Coronary artery (tissue), 2 donors: ENCODE measurements around the gene BCL2L11.

ENCODE experiments used
- DNase-seq: peaks from one replicate; pipeline ENCODE4 v3.0.0-alpha.2; 2017; ENCODE audit warnings: low spot score
- H3K27ac ChIP-seq, 2 donors: fragments of 200-600 bp; sonication (generic); one replicate each; pipeline ENCODE4 v1.5.1; 2016 to 2019
- H3K4me3 ChIP-seq: fragments of 200-600 bp; sonication (generic); 2 replicates; pipeline ENCODE4 v1.5.1; 2016; ENCODE audit warnings: mild to moderate bottlenecking, moderate library complexity
- TF ChIP-seq, protein P1 (sequence below): fragments of 200-600 bp; sonication (generic); IDR thresholded peaks from one replicate; pipeline ENCODE4 v1.5.1; 2019; ENCODE audit warnings: antibody characterized with exemption

BCL2L11 gene

GRCh38 chr2:111135237-111135909 is 14.7 kb downstream of the BCL2L11 start:
- TF ChIP-seq, protein P1, sequence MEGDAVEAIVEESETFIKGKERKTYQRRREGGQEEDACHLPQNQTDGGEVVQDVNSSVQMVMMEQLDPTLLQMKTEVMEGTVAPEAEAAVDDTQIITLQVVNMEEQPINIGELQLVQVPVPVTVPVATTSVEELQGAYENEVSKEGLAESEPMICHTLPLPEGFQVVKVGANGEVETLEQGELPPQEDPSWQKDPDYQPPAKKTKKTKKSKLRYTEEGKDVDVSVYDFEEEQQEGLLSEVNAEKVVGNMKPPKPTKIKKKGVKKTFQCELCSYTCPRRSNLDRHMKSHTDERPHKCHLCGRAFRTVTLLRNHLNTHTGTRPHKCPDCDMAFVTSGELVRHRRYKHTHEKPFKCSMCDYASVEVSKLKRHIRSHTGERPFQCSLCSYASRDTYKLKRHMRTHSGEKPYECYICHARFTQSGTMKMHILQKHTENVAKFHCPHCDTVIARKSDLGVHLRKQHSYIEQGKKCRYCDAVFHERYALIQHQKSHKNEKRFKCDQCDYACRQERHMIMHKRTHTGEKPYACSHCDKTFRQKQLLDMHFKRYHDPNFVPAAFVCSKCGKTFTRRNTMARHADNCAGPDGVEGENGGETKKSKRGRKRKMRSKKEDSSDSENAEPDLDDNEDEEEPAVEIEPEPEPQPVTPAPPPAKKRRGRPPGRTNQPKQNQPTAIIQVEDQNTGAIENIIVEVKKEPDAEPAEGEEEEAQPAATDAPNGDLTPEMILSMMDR, result no peak
- Histone ChIP-seq H3K27ac (no peak overlapping the region), H3K4me3 (no peak overlapping the region)
- no peak for DNase-seq

DNA sequence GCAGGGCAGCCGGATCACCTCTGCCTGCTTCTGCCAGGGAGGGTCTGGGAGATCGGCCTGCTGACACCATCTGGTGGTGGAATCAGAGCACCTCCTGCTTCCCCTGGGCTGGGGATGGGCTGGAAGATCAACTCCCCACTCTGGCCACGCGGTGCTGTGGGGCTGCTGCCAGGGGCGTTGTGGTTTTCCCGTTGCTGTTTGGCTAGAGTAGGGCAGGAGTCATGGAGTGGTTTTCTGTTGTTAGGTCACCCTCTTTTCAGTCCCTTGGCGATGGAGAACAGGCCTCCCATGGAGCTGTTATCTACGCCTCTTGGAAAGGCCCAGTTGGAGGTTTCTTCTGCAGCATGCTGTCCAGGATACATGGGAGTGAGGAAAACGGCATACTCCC is 15.2 kb downstream of the BCL2L11 start:
- TF ChIP-seq, protein P1, result no peak

DNA sequence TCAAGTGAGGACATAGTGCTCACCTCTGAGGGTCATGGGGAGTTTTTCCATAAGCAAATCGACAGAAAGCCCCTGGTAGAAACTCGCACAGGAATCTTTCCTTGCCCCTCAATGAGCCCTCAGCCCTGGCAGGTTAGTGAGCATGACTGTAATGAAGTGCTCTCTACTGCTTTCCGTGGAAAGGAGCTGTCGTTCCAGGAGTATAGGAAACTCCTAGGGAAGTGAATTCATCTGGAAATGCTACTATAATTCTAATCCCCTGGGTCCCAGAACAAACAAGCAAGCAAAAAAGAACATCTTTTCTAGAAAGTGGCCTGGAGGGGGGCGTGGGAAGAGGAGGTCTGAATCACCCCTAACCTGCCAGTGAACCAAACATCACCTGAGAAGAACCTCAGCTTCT is 18.1 kb downstream of the BCL2L11 start:
- DNase-seq, result no peak
- Histone ChIP-seq H3K27ac (no peak overlapping the region), H3K4me3 (no peak overlapping the region)
- TF ChIP-seq, protein P1, result no peak

More for the DNA sequence above, 15.2 kb downstream of the BCL2L11 start:
- H3K27ac ChIP-seq, result no peak overlapping the region
- no peak overlapping the region for H3K4me3 ChIP-seq
- DNase-seq, result no peak

DNA sequence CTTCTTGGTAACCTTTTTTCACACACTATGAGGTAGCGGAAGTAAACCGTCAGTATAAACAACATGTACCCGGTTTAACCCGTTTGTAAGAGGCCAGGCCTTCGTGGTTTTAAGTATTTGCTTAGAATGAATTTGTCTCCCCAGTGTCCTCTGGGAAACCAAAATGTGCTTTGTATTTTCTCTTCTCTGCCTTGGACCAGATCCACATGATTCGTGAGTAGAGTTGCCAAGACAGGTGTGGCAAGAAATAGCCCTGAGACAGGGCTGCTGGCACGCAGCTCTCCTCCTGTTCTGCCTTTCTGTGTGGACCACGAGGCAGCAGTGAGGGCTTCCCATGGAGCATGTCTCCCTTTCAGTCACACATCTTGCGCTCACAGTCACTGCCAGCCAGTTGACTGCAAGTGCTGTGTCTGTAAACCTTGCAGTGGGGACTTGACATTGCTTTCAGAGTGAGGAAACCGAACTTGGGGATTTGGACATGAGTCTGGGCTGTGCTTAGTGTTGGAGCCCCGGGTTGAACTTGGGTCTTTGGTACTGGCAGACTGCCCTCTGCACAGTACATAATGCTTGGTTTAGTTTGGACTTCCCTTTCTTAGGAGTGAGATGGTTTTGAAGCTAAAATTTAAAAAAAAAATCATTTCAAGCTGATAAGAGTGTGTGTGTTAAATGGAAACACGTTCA is 19.1 kb downstream of the BCL2L11 start:
- Histone ChIP-seq H3K4me3 (no peak overlapping the region), H3K27ac (no peak overlapping the region)
- TF ChIP-seq, protein P1, result no peak
- DNase-seq, result no peak

GRCh38 chr2:111140815-111141214 is 20.1 kb downstream of the BCL2L11 start:
- no peak overlapping the region for H3K27ac ChIP-seq
- TF ChIP-seq, protein P1, result no peak

GRCh38 chr2:111142101-111142500 is 21.4 kb downstream of the BCL2L11 start:
- no peak overlapping the region for H3K27ac ChIP-seq
- H3K4me3 ChIP-seq, result no peak overlapping the region
- TF ChIP-seq, protein P1, result no peak
- no peak for DNase-seq

More at GRCh38 chr2:111140815-111141214, 20.1 kb downstream of the BCL2L11 start:
- DNase-seq, result no peak
- H3K4me3 ChIP-seq, result no peak overlapping the region
